GM19099 (cell line): ENCODE data around the gene MLLT1.

Source experiments
- POLR2A ChIP-seq: IDR thresholded peaks from 3 replicates; pipeline ENCODE4 v1.6.1; 2011; ENCODE audit warnings: low read depth; ENCODE audit not compliant: insufficient read length; ENCODE audit errors: extremely low read depth

Gene MLLT1

GRCh38 chr19:6199240-6199994, 80.4 kb downstream of the MLLT1 start:
- TF ChIP-seq POLR2A, result peak; percentile 78

- no peak for TF ChIP-seq POLR2A
Observed at GRCh38 chr19:6198896-6199239, 80.9 kb downstream of the MLLT1 start.

GRCh38 chr19:6196361-6196760, 83.4 kb downstream of the MLLT1 start:
- no peak for TF ChIP-seq POLR2A

GRCh38 chr19:6188811-6189210, 91.0 kb downstream of the MLLT1 start:
- no peak for TF ChIP-seq POLR2A

GRCh38 chr19:6187374-6187773, 92.4 kb downstream of the MLLT1 start:
- no peak for TF ChIP-seq POLR2A

- TF ChIP-seq POLR2A, result no peak
Observed at GRCh38 chr19:6185835-6186834, 93.6 kb downstream of the MLLT1 start.

GRCh38 chr19:6185093-6185834, 94.5 kb downstream of the MLLT1 start:
- TF ChIP-seq POLR2A, result no peak

DNA sequence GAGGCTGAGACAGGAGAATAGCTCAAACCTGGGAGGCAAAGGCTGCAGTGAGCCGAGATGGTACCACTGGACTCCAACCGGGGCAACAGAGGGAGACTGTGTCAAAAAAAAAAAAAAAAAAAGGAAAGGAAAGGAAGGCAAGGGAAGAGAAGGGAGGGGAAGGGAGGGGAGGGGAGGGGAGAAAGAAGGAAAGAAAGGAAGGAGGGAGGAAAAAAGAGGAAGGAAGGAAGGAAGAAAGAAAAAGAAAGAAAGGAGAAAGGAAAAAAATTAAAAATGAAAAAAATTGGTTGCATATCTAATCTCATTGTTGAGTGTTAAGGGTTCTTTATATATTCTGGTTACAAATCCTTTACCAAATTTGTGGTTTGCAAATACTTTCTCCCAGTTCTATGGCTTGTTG, 98.7 kb downstream of the MLLT1 start:
- no peak for TF ChIP-seq POLR2A

- no peak for TF ChIP-seq POLR2A
Observed at GRCh38 chr19:6173190-6173589, 106.6 kb downstream of the MLLT1 start.

DNA sequence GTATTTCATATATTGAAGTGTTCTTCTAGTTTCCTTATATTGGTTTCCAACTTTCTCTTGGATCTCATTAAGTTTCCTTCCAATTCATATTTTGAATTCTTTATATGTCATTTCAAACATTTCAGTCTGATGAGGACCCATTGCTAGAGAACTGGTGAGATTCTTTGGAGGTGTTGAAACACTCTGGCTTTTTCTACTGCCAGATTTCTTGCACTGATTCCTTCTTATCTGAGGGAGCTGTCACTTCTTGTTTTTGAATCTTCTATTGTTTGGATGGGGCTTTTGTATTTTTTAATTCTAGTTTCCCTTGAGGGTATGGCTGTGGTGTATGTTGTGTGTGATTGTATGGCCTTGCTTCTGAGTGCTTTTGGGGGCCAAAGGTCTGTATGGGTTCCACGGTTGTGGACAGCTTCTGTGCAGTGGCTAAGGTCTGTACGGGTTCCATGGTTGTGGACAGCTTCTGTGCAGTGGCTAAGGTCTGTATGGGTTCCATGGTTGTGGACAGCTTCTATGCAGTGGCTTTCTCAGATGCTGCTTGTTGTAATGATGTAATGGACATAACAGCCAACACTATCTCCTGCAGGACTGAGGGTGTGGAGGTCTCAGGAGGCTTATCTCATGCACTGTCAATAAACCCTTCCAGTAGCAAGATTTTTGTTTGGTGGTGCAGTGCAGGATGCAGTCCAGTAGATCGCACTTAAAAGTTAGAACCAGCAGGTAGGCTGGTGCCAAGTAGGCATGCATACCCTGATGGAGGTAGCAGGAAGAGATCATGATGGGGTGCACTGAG, 107.5 kb downstream of the MLLT1 start:
- no peak for TF ChIP-seq POLR2A

DNA sequence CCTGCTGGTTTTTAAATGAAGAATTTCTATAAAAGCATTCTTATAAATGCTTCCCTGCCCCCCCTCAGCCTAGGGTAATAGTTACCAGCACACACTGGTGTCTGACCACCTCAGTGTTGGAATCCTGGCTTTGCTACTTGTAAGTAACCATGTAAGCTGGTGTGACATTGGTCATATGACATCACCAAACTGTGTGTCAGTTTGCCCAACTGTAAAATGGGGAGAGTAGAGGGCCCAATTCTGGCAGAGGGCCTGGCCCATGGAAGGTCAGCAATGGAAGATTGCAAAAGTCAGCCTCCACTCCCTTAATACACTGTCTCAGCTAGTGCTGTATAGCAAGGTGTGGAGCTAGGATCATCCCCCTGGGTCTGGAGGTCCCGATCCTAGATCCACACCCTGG, 112.7 kb downstream of the MLLT1 start:
- TF ChIP-seq POLR2A, result no peak

DNA sequence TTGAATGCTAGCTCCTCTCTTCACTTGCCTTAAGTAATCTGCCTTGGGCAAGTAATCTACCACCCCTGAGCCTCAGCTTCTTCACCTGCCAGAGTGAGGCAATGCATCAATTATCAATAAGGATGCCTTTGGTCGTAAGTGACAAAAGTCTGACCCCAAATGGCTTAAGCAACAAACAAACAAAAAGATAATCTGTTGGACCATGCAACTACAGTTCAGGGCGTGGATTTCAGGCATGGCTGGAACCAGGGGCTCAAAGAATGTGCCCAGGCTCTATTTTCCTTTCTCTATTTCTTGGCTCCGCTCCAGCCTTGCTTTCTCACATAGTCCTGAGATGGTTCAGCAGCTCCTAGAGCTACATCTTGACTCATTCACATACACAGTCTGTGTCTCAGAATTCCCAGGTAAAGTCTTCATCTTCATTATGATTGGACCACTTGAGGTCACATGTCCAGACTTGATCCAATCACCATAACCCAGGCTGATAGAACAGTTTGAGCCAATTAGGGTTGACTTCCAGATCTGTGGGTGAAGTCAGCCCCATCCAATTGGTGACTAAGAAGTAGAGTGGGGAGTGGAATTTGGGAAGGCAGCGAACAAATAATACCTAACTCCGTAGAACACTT, 114.8 kb downstream of the MLLT1 start:
- TF ChIP-seq POLR2A, result no peak

DNA sequence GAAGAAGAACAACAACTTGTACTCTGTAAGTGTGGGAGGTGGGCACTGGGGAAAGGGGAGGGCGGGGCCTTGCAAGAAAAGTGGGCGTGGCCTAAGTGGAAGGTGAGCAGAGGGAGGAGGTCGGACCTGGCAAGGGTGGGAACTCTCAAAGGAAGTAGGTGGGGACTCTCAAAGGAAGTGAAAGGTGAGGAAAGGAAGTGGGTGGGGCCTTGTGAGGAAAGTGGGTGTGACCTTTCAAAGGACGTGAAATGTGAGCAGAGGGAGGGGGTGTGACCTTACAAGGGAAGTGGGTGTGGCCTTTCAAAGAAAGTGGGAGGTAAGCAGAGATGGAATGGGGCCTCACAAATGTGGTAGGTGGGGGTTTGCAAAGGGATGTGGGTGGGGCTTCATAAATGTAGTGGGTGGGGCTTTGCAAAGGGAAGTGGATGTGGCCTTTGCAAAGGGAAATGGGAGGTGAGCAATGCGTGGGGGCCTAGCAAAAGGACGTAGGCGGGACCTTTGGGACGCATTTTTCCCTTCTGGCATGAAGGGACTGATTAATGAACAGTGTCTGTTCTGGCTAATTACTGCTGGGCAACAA, 118.4 kb downstream of the MLLT1 start:
- no peak for TF ChIP-seq POLR2A
